Naive thymus-derived CD4-positive, alpha-beta T cell (primary cell): ENCODE measurements around the gene TMTC2. TPM values are rescaled to one million over a fixed set of nuclear protein-coding genes. Genes with fewer than 3 reads are reported as not detected.

ENCODE experiments used
- ATAC-seq: fragments of 150-1000 bp; cut with Tn5 transposase; 2 replicates; pipeline ENCODE4 v1.10.0; 2021; ENCODE audit warnings: mild to moderate bottlenecking, moderate library complexity
- CTCF ChIA-PET: fragments of 350-600 bp; sonication (Branson Sonifier 250); formaldehyde crosslinking; loops from one replicate; lab custom pipeline; 2021; ENCODE audit warnings: antibody characterized with exemption; lab: Charles Lee
- POLR2A ChIA-PET: fragments of 350-600 bp; sonication (Branson Sonifier 250); formaldehyde crosslinking; loops from one replicate; lab custom pipeline; 2021; ENCODE audit warnings: antibody characterized with exemption, inconsistent platforms; lab: Charles Lee
- DNase-seq, 9 donors: peaks; one replicate each; pipeline versions ENCODE4 v3.0.0 to v3.0.0-alpha.2; 2020 to 2022; ENCODE audit warnings: mixed read lengths in 1 of 9
- H3K27ac ChIP-seq: one replicate; pipeline ENCODE4 v1.7.0; 2013; ENCODE audit warnings: mild to moderate bottlenecking, low read depth, low read length, moderate library complexity
- H3K27me3 ChIP-seq, 2 donors: one replicate each; pipeline ENCODE4 v1.7.0; 2013; ENCODE audit warnings: low read length in 2 of 2, mild to moderate bottlenecking in 2 of 2, moderate library complexity in 2 of 2; ENCODE audit not compliant: control insufficient read depth in 2 of 2, insufficient read depth in 2 of 2
- H3K36me3 ChIP-seq, 3 experiments: 1 replicate in 2 of 3; 2 replicates in 1 of 3; pipeline ENCODE4 v1.7.0; 2013; ENCODE audit warnings: low read length in 3 of 3, mild to moderate bottlenecking in 3 of 3, moderate library complexity in 1 of 3; ENCODE audit not compliant: insufficient read depth in 3 of 3, control insufficient read depth in 2 of 3
- H3K4me1 ChIP-seq, 2 donors: one replicate each; pipeline ENCODE4 v1.7.0; 2013; ENCODE audit warnings: low read length in 2 of 2, mild to moderate bottlenecking in 2 of 2, moderate library complexity in 1 of 2; ENCODE audit not compliant: control insufficient read depth in 2 of 2, insufficient read depth in 2 of 2
- H3K4me3 ChIP-seq: 2 replicates; pipeline ENCODE4 v1.7.0; 2013; ENCODE audit warnings: mild to moderate bottlenecking, low read length
- H3K9me3 ChIP-seq, 3 experiments: 1 replicate in 2 of 3; 2 replicates in 1 of 3; pipeline ENCODE4 v1.7.0; 2013; ENCODE audit warnings: low read length in 3 of 3; ENCODE audit not compliant: control insufficient read depth in 2 of 3
- H3K27ac Mint-ChIP-seq, 9 donors: one replicate each; pipeline ENCODE4 v1.8.0; 2020 to 2022; ENCODE audit warnings: mixed read lengths in 9 of 9, mild to moderate bottlenecking in 8 of 9, moderate library complexity in 5 of 9, inconsistent platforms in 2 of 9
- H3K27me3 Mint-ChIP-seq, 5 donors: one replicate each; pipeline ENCODE4 v1.8.0; 2021 to 2022; ENCODE audit warnings: mixed read lengths in 5 of 5, mild to moderate bottlenecking in 1 of 5
- H3K36me3 Mint-ChIP-seq, 5 donors: one replicate each; pipeline ENCODE4 v1.8.0; 2020 to 2022; ENCODE audit warnings: mixed read lengths in 5 of 5, mild to moderate bottlenecking in 3 of 5, inconsistent platforms in 1 of 5
- H3K4me1 Mint-ChIP-seq, 7 donors: one replicate each; pipeline ENCODE4 v1.8.0; 2020 to 2022; ENCODE audit warnings: mixed read lengths in 7 of 7, mild to moderate bottlenecking in 3 of 7, inconsistent platforms in 1 of 7
- H3K4me3 Mint-ChIP-seq, 10 donors: one replicate each; pipeline ENCODE4 v1.8.0; 2020 to 2022; ENCODE audit warnings: mild to moderate bottlenecking in 10 of 10, mixed read lengths in 10 of 10, moderate library complexity in 6 of 10, inconsistent platforms in 2 of 10
- H3K9me3 Mint-ChIP-seq, 11 donors: one replicate each; pipeline ENCODE4 v1.8.0; 2020 to 2022; ENCODE audit warnings: mixed read lengths in 11 of 11, mild to moderate bottlenecking in 4 of 11, inconsistent platforms in 1 of 11, moderate library complexity in 1 of 11
- intact Hi-C, 2 donors: fragments of 100-400 bp; cut with micrococcal nuclease; formaldehyde crosslinking; loops; one replicate each; pipeline ENCODE4 v1.15.1; 2023
- polyA plus RNA-seq, 2 donors: library from polyadenylated mRNA; unstranded; fragments of 300-500 nt; fragmentation: Illumina TruSeq; gene quantifications; one replicate each; pipeline ENCODE4 v1.2.3, GENCODE V29; 2021
- total RNA-seq, 6 experiments: library from RNA in 5 of 6; stranded (reverse) in 5 of 6; gene quantifications; 1 replicate in 5 of 6; 2 replicates in 1 of 6; pipeline ENCODE4 v1.2.3 and lab custom pipeline; 2021 to 2026

Gene TMTC2
- total and polyA plus RNA-seq, 7 experiments from 2014 or later = 3.1 to 11.1 (median 4.7) TPM; not detected in 2

DNA sequence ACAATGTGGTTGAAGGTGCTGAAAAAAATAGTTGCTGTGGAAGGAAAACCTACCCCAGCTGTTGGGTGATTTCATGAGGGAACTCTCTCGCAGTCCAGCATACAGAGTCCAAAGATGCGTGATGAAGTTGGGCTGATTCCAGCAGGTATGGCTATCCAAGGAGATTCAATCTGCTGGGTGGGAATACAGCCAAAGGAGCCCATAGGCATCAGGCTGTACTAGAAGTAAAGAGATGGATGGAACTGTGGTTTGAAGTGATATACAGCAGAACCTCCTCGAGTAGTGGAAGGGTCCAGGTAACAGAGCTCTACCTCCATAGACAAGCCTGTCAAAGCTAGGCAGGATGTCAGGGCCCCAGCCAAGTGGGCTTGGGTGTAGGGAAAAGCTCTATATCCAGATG lies 11.5 kb upstream of the TMTC2 start:
- ATAC-seq = no peak
- POLR2A ChIA-PET = no interaction called here

DNA sequence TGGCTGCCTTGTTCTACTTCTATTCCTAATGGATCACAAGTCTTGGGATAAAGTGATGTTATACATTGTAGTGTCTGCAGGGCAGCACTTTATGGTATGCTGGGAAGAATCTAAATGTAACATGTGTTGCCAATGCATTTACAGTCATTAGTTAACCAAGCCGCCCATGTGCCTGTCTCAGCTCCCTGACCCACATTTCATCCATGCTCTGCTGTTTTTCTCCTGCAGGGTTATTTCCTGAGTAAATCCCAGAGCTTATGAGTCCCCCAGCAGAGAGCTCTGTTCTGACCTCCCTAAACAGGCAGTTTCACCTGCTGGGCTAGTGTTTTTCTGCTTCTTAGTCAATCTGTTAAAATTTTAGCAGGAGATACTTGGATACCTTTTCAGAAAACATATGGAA lies 4.4 kb upstream of the TMTC2 start:
- DNase-seq (no peak), ATAC-seq (no peak)
- H3K36me3 ChIP-seq = peaks cover 0 to 5% (median 0%) of the 10 kb centered on the region in 3 experiments
- H3K4me1 ChIP-seq = no peaks in the 10 kb centered on the region
- H3K4me3 Mint-ChIP-seq = no peak overlapping the region
- H3K27ac ChIP-seq = no peak overlapping the region
- H3K4me3 ChIP-seq = no peak overlapping the region
- H3K4me1 Mint-ChIP-seq = peaks cover 0 to 6% (median 3%) of the 10 kb centered on the region in 7 donors
- no peaks in the 10 kb centered on the region for H3K27me3 ChIP-seq
- intact Hi-C loops = loop anchor here (10.0 kb wide), 2 partner anchors 702 to 1272 kb away; no protein-coding TSS in a partner anchor
- H3K27ac Mint-ChIP-seq = no peak overlapping the region
- no peaks in the 10 kb centered on the region for H3K9me3 Mint-ChIP-seq
- CTCF ChIA-PET = interaction anchor here (0.5 kb wide), 1 partner anchor 222 kb away, joined by 3 read pairs; no protein-coding TSS in a partner anchor
- H3K27me3 Mint-ChIP-seq = peaks cover 11 to 25% (median 23%) of the 10 kb centered on the region in 5 donors
- no peaks in the 10 kb centered on the region for H3K36me3 Mint-ChIP-seq
- no peaks in the 10 kb centered on the region for H3K9me3 ChIP-seq
- POLR2A ChIA-PET = no interaction called here

More for the DNA sequence above, 11.5 kb upstream of the TMTC2 start:
- Mint-ChIP-seq H3K4me1 (peaks cover 0 to 2% (median 0%) of the 10 kb centered on the region in 7 donors), H3K9me3 (no peaks in the 10 kb centered on the region), H3K27me3 (peaks cover 7 to 27% (median 13%) of the 10 kb centered on the region in 5 donors), H3K27ac (no peak overlapping the region), H3K4me3 (no peak overlapping the region), H3K36me3 (no peaks in the 10 kb centered on the region)
- Histone ChIP-seq H3K9me3 (no peaks in the 10 kb centered on the region), H3K27me3 (peaks cover 3 to 4% of the 10 kb centered on the region in 2 donors), H3K27ac (no peak overlapping the region), H3K4me3 (no peak overlapping the region), H3K36me3 (no peaks in the 10 kb centered on the region), H3K4me1 (no peaks in the 10 kb centered on the region)
- CTCF ChIA-PET = interaction anchor here (0.9 kb wide), 1 partner anchor 9 kb away, joined by 3 read pairs; no protein-coding TSS in a partner anchor
- intact Hi-C loops = no loop called here
- DNase-seq = no peak

- Mint-ChIP-seq H3K36me3 (no peaks in the 10 kb centered on the region), H3K27me3 (peaks cover 11 to 23% (median 22%) of the 10 kb centered on the region in 5 donors), H3K4me1 (peaks cover 2 to 6% (median 4%) of the 10 kb centered on the region in 7 donors), H3K27ac (no peak overlapping the region), H3K4me3 (no peak overlapping the region), H3K9me3 (no peaks in the 10 kb centered on the region)
- no peaks in the 10 kb centered on the region for H3K27me3 ChIP-seq
- DNase-seq = no peak
- ChIA-PET CTCF (no interaction called here), POLR2A (no interaction called here)
- intact Hi-C loops = loop anchor here (10.0 kb wide), 2 partner anchors 702 to 1272 kb away; no protein-coding TSS in a partner anchor
- peaks cover 0 to 5% (median 0%) of the 10 kb centered on the region in 3 experiments for H3K36me3 ChIP-seq
- no peak overlapping the region for H3K4me3 ChIP-seq
- H3K4me1 ChIP-seq = no peaks in the 10 kb centered on the region
- H3K9me3 ChIP-seq = no peaks in the 10 kb centered on the region
- H3K27ac ChIP-seq = no peak overlapping the region
- ATAC-seq = no peak
Measured at GRCh38 chr12:82682851-82683261, 3.9 kb upstream of the TMTC2 start.

- H3K27ac ChIP-seq = peak overlapping the region; percentile 81
- peak overlapping the region; percentile 90 to 99 (median 96) for H3K4me3 Mint-ChIP-seq
- POLR2A ChIA-PET = interaction anchor here (1.5 kb wide), 1 partner anchor 327 kb away, joined by 7 read pairs; the partner anchor contains the start of genes CCDC59 and METTL25
Measured at GRCh38 chr12:82685790-82686167, 927 bp upstream of the TMTC2 start.

GRCh38 chr12:82687021-82688011 lies 610 bp downstream of the TMTC2 start:
- Histone ChIP-seq H3K36me3 (peaks cover 0 to 5% (median 0%) of the 10 kb centered on the region in 3 experiments), H3K4me1 (no peaks in the 10 kb centered on the region), H3K27ac (peak overlapping the region; percentile 81), H3K9me3 (no peaks in the 10 kb centered on the region), H3K4me3 (peak overlapping the region; percentile 85), H3K27me3 (no peaks in the 10 kb centered on the region)
- intact Hi-C loops = loop anchor here (2.0 to 10.0 kb wide), 5 partner anchors 310 to 1267 kb away; no protein-coding TSS in a partner anchor
- H3K9me3 Mint-ChIP-seq = no peaks in the 10 kb centered on the region
- peaks cover 9 to 17% (median 12%) of the 10 kb centered on the region in 7 donors for H3K4me1 Mint-ChIP-seq
- POLR2A ChIA-PET = interaction anchor here (1.5 kb wide), 1 partner anchor 329 kb away, joined by 7 read pairs; the partner anchor contains the start of genes CCDC59 and METTL25
- H3K36me3 Mint-ChIP-seq = peaks cover 0 to 3% (median 0%) of the 10 kb centered on the region in 5 donors
- CTCF ChIA-PET = interaction anchor here (0.7 to 4.2 kb wide), 3 partner anchors 9 to 761 kb away, joined by 3 to 18 read pairs (median 7); partner anchors contain the start of genes CCDC59 and METTL25
- H3K4me3 Mint-ChIP-seq = peak overlapping the region; percentile 90 to 99 (median 96)
- H3K27me3 Mint-ChIP-seq = peaks cover 0 to 15% (median 5%) of the 10 kb centered on the region in 5 donors
- DNase-seq (peak; percentile 42 to 62 (median 56)), ATAC-seq (peak; percentile 45)
- H3K27ac Mint-ChIP-seq = peak overlapping the region; percentile 64 to 96 (median 83)

More at GRCh38 chr12:82685790-82686167, 927 bp upstream of the TMTC2 start:
- Histone ChIP-seq H3K4me1 (no peaks in the 10 kb centered on the region), H3K36me3 (peaks cover 0 to 5% (median 0%) of the 10 kb centered on the region in 3 experiments), H3K4me3 (peak overlapping the region; percentile 85), H3K27me3 (no peaks in the 10 kb centered on the region), H3K9me3 (no peaks in the 10 kb centered on the region)
- H3K36me3 Mint-ChIP-seq = peaks cover 0 to 3% (median 0%) of the 10 kb centered on the region in 5 donors
- CTCF ChIA-PET = interaction anchor here (0.6 to 4.2 kb wide), 11 partner anchors 11 to 1793 kb away, joined by 3 to 18 read pairs (median 3); partner anchors contain the start of genes CCDC59 and METTL25
- intact Hi-C loops = loop anchor here (1.0 to 10.0 kb wide), 9 partner anchors 312 to 1712 kb away; partner anchors contain the start of genes CCDC59 (in 2 of the 2) and METTL25 (in 2 of the 2)
- no peaks in the 10 kb centered on the region for H3K9me3 Mint-ChIP-seq
- ATAC-seq (peak; percentile 76), DNase-seq (peak; percentile 71 to 88 (median 82))
- H3K27me3 Mint-ChIP-seq = peaks cover 0 to 20% (median 12%) of the 10 kb centered on the region in 5 donors
- H3K27ac Mint-ChIP-seq = peak overlapping the region; percentile 80 to 96 (median 94)
- H3K4me1 Mint-ChIP-seq = peaks cover 9 to 17% (median 12%) of the 10 kb centered on the region in 7 donors

GRCh38 chr12:82688035-82688501 lies 1.4 kb downstream of the TMTC2 start:
- H3K4me1 Mint-ChIP-seq = peaks cover 9 to 17% (median 12%) of the 10 kb centered on the region in 7 donors
- CTCF ChIA-PET = no interaction called here

More at GRCh38 chr12:82688035-82688501, 1.4 kb downstream of the TMTC2 start:
- DNase-seq (peak in 2 of 9 donors; percentile 0 to 3), ATAC-seq (no peak)
- no peaks in the 10 kb centered on the region for H3K9me3 ChIP-seq
- intact Hi-C loops = loop anchor here (5.0 to 10.0 kb wide), 4 partner anchors 309 to 1267 kb away; no protein-coding TSS in a partner anchor
- peak overlapping the region; percentile 81 for H3K27ac ChIP-seq
- H3K4me1 ChIP-seq = no peaks in the 10 kb centered on the region
- peak overlapping the region; percentile 85 for H3K4me3 ChIP-seq
- H3K36me3 Mint-ChIP-seq = peaks cover 0 to 3% (median 0%) of the 10 kb centered on the region in 5 donors
- H3K4me3 Mint-ChIP-seq = peak overlapping the region; percentile 90 to 99 (median 96)
- H3K9me3 Mint-ChIP-seq = no peaks in the 10 kb centered on the region
- H3K27me3 ChIP-seq = no peaks in the 10 kb centered on the region
- POLR2A ChIA-PET = no interaction called here
- H3K27me3 Mint-ChIP-seq = peaks cover 0 to 8% (median 0%) of the 10 kb centered on the region in 5 donors
- H3K36me3 ChIP-seq = peaks cover 0 to 5% (median 0%) of the 10 kb centered on the region in 3 experiments
- peak overlapping the region in 8 of 9 donors; percentile 64 to 96 (median 84) for H3K27ac Mint-ChIP-seq
